Measurements from ENCODE around the gene EIF3I. TPM values are rescaled to one million over a fixed set of nuclear protein-coding genes. Genes with fewer than 3 reads are reported as not detected.

Gene EIF3I
- total RNA-seq, 4 donors from 2014 or later = 43.8 to 122 (median 114) TPM

DNA sequence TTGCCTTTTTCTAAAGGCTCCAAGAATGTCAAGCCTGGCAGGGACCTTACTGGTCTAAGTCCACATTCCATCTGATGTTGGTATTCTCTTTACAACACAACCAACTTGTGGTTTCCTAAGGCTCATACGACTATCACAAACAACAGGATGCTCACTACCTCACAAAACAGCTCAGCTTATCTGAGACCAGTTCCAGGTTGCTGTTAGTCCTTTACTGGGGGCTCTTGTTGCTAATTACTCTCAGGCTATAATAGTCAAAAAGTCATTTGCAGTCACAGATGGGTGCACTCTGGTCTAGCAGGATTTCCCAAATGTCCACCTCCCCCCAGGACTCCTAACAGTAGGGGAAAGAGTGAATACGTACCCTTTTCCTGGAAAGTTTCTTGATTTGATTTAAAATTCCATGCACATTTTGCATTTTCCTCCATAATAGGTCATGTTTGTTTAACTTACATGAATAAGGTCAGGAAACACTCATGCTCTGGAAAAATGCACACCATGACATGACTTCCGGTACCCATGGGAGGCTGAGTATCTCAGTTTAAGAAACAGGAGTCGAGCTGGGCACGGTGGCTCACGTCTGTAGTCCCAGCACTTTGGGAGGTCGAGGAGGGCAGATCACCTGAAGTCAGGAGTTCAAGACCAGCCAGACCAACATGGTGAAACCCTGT is 44.8 kb downstream of the EIF3I start:
- intact Hi-C loops (cut with DNase I; ENCODE audit: low total_unique reads) = no loop called here
- Histone ChIP-seq H3K9me3 (no peaks in the 10 kb centered on the region), H3K27me3 (no peaks in the 10 kb centered on the region), H3K4me1 (no peaks in the 10 kb centered on the region), H3K4me3 (no peak overlapping the region), H3K27ac (peak overlapping the region in 1 of 4 donors; percentile 4), H3K36me3 (no peaks in the 10 kb centered on the region)
- no peak for DNase-seq
- WGBS, 2 donors (ENCODE audit: low coverage in 1 of 2) = 65 to 69% methylated on average over 3 to 7 of the region's 7 CpGs
- no peak for TF ChIP-seq EP300 (IDR thresholded peaks at IDR 0.05; ENCODE audit: low read depth)
- in situ Hi-C loops (cut with MboI; ENCODE audit: low pct_ligation_motif_present in 1 of 4, low pct_unique_long_range_greater_than_20kb in 1 of 4, low sequenced_read_pairs in 3 of 4) = no loop called here

DNA sequence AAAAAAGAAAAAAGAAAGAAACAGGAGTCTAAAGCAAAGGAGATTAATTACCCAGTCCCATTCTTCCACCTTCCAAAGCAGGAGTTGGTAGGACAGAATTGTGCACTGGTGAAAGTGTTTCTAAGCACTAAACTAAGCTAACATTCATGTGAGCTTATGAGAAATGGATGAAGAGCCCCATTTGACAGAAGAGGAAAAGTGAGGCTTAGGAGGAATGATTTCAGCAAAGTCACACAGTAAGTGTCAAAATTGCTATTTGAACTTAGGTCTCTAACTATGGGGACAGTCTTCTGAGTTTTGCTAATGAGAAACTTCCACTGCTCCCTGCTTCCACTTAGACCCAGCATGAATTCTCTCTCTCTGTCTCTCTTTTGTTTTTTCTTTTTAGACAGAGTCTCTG is 47.5 kb downstream of the EIF3I start:
- TF ChIP-seq EP300 (IDR thresholded peaks at IDR 0.05; ENCODE audit: low read depth) (no peak), POLR2A (IDR thresholded peaks at IDR 0.05) (no peak), POLR2AphosphoS5 (IDR thresholded peaks at IDR 0.05) (no peak)
- TF ChIP-seq, protein P1, sequence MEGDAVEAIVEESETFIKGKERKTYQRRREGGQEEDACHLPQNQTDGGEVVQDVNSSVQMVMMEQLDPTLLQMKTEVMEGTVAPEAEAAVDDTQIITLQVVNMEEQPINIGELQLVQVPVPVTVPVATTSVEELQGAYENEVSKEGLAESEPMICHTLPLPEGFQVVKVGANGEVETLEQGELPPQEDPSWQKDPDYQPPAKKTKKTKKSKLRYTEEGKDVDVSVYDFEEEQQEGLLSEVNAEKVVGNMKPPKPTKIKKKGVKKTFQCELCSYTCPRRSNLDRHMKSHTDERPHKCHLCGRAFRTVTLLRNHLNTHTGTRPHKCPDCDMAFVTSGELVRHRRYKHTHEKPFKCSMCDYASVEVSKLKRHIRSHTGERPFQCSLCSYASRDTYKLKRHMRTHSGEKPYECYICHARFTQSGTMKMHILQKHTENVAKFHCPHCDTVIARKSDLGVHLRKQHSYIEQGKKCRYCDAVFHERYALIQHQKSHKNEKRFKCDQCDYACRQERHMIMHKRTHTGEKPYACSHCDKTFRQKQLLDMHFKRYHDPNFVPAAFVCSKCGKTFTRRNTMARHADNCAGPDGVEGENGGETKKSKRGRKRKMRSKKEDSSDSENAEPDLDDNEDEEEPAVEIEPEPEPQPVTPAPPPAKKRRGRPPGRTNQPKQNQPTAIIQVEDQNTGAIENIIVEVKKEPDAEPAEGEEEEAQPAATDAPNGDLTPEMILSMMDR (IDR thresholded peaks at IDR 0.05) = no peak
- H3K36me3 ChIP-seq = no peaks in the 10 kb centered on the region
- H3K9me3 ChIP-seq = no peaks in the 10 kb centered on the region
- H3K4me3 ChIP-seq = no peak overlapping the region
- peaks cover 7% of the 10 kb centered on the region for H3K27me3 ChIP-seq
- H3K27ac ChIP-seq = no peak overlapping the region
- intact Hi-C loops (cut with DNase I; ENCODE audit: low total_unique reads) (no loop called here), in situ Hi-C loops (cut with MboI; ENCODE audit: low pct_ligation_motif_present in 1 of 4, low pct_unique_long_range_greater_than_20kb in 1 of 4, low sequenced_read_pairs in 3 of 4) (no loop called here)
- H3K4me1 ChIP-seq = peaks cover 0 to 3% (median 0%) of the 10 kb centered on the region in 4 donors
- DNase-seq = no peak

DNA sequence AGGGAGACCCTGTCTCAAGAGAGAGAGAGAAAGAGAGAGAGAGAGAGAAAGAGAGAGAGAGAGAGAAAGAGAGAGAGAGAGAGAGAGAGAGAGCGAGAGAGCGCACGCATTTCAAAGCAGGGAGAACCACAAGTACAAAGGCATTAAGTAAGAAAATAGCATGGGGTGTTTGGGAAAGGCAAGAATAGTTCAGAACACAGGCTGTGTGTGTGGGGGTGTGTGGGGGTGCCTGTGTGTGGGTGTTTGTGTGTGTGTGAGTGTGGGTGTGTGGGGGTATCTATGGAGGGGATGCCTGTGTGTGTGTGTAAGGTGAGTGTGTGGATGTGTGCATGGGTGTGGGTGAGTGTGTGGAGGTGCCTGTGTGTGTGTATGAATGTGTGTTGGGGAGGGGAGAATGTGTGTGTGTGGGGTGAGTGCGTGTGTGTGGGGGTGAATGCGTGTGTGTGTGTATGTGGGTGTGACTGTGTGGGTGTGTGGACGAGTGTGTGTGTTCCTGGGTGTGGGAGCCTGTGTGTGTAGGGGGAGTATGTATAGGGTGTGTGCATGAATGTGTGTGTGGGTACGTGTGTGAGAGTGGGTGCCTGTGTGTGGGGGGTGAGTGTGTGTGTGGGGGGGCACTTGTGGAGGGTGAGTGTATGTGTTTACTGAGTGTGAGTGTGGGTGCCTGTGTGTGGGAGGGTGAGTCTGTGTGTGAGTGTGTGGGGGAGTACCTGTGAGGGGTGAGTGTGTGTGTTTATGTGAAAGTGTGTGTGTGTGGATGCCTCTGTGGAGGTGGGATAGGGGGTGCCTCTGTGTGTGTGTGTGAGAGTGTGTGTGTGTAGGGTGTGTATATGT is 50.6 kb downstream of the EIF3I start:
- TF ChIP-seq POLR2AphosphoS5 (IDR thresholded peaks at IDR 0.05) (no peak), POLR2A (IDR thresholded peaks at IDR 0.05) (no peak), EP300 (IDR thresholded peaks at IDR 0.05; ENCODE audit: low read depth) (no peak)
- TF ChIP-seq, protein P1 (IDR thresholded peaks at IDR 0.05) = no peak
- in situ Hi-C loops (cut with MboI; ENCODE audit: low pct_ligation_motif_present in 1 of 4, low pct_unique_long_range_greater_than_20kb in 1 of 4, low sequenced_read_pairs in 3 of 4) (no loop called here), intact Hi-C loops (cut with DNase I; ENCODE audit: low total_unique reads) (no loop called here)
- DNase-seq = no peak
- H3K4me3 ChIP-seq = no peak overlapping the region
- WGBS, 2 donors (ENCODE audit: low coverage in 1 of 2) = 66 to 74% methylated on average over 2 to 7 of the region's 7 CpGs
- H3K4me1 ChIP-seq = peaks cover 0 to 7% (median 0%) of the 10 kb centered on the region in 4 donors
- no peaks in the 10 kb centered on the region for H3K36me3 ChIP-seq
- no peak overlapping the region for H3K27ac ChIP-seq
- H3K27me3 ChIP-seq = peaks cover 24% of the 10 kb centered on the region
- H3K9me3 ChIP-seq = no peaks in the 10 kb centered on the region

DNA sequence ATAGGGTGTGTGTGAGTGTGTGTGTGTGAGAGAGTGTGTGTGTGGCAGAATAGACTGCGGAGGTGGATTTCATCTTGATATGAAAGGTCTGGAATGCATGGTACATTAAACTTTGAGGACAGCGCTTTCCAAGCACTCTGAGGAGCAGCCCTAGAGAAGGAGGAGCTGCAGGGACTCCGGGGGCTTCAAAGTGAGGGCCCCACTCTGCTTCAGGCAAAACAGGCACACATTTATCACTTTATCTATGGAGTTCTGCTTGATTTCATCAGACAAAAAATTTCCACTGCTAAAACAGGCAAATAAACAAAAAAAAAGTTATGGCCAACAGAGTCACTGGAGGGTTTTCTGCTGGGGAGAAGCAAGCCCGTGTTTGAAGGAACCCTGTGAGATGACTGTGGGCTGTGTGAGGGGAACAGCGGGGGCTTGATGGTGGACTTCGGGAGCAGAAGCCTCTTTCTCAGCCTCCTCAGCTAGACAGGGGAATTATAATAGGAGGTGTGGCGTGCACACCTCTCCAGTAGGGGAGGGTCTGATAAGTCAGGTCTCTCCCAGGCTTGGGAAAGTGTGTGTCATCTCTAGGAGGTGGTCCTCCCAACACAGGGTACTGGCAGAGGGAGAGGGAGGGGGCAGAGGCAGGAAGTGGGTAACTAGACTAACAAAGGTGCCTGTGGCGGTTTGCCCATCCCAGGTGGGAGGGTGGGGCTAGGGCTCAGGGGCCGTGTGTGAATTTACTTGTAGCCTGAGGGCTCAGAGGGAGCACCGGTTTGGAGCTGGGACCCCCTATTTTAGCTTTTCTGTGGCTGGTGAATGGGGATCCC is 51.4 kb downstream of the EIF3I start:
- Histone ChIP-seq H3K36me3 (no peaks in the 10 kb centered on the region), H3K9me3 (no peaks in the 10 kb centered on the region), H3K4me3 (no peak overlapping the region), H3K27me3 (peaks cover 24% of the 10 kb centered on the region), H3K4me1 (peaks cover 0 to 7% (median 0%) of the 10 kb centered on the region in 4 donors), H3K27ac (no peak overlapping the region)
- peak; percentile 51 for DNase-seq
- intact Hi-C loops (cut with DNase I; ENCODE audit: low total_unique reads) (no loop called here), in situ Hi-C loops (cut with MboI; ENCODE audit: low pct_ligation_motif_present in 1 of 4, low pct_unique_long_range_greater_than_20kb in 1 of 4, low sequenced_read_pairs in 3 of 4) (no loop called here)
- 25 to 35% methylated on average over 4 to 10 of the region's 10 CpGs for WGBS, 2 donors (ENCODE audit: low coverage in 1 of 2)
- no peak for TF ChIP-seq POLR2AphosphoS5 (IDR thresholded peaks at IDR 0.05)
- no peak for TF ChIP-seq POLR2A (IDR thresholded peaks at IDR 0.05)
- TF ChIP-seq, protein P1 (IDR thresholded peaks at IDR 0.05) = peak in 1 of 5 experiments; percentile 14
